Endothelial cell of umbilical vein (primary cell): Measurements from ENCODE around the gene MRPL2. TPM values are rescaled to one million over a fixed set of nuclear protein-coding genes. Genes with fewer than 3 reads are reported as not detected.

ENCODE experiments used
- BruUV-seq: library from RNA; stranded (reverse); fragments of 400-500 nt; replicated peaks from 2 replicates; lab custom pipeline; 2021; lab: Mats Ljungman, UMichigan
- CTCF ChIA-PET: fragments of 300-600, 350-600 bp; sonication (Branson Sonifier 250); formaldehyde crosslinking; loops from one replicate; lab custom pipeline; 2021; ENCODE audit warnings: antibody characterized with exemption, inconsistent platforms; lab: Charles Lee
- POLR2A ChIA-PET: fragments of 300-600, 350-600 bp; sonication (Branson Sonifier 250); formaldehyde crosslinking; loops from one replicate; lab custom pipeline; 2021; ENCODE audit warnings: antibody characterized with exemption, inconsistent platforms; lab: Charles Lee
- DNase-seq: peaks from one replicate; pipeline ENCODE4 v3.0.0-alpha.2; 2011; ENCODE audit warnings: low read depth, low spot score
- FAIRE-seq: peaks from 2 replicates; lab custom pipeline; 2011; peaks lifted over from hg19 to GRCh38; lab: Jason Lieb, UNC
- H2AFZ ChIP-seq: 2 replicates; pipeline ENCODE4 v1.6.0; 2012; ENCODE audit warnings: low read depth, low read length, control low read depth, inconsistent platforms
- H3K27ac ChIP-seq: 2 replicates; pipeline ENCODE4 v1.5.1; 2011; ENCODE audit warnings: low read depth, mild to moderate bottlenecking, control low read depth, low read length, moderate library complexity; ENCODE audit not compliant: insufficient read depth
- H3K27me3 ChIP-seq, 2 experiments: 2 replicates each; pipeline versions ENCODE4 v1.6.0 to v1.6.1; 2011; ENCODE audit warnings: low read length in 2 of 2, mixed read lengths in 1 of 2; ENCODE audit not compliant: control insufficient read depth in 2 of 2, insufficient read depth in 2 of 2
- H3K36me3 ChIP-seq, 2 experiments: 2 replicates in 1 of 2; 3 replicates in 1 of 2; pipeline ENCODE4 v1.5.1; 2011; ENCODE audit warnings: low read length in 2 of 2, mild to moderate bottlenecking in 1 of 2, moderate library complexity in 1 of 2; ENCODE audit not compliant: control insufficient read depth in 2 of 2, insufficient read depth in 2 of 2; ENCODE audit errors: extremely low read depth in 1 of 2
- H3K4me1 ChIP-seq: 3 replicates; pipeline ENCODE4 v1.5.1; 2011; ENCODE audit warnings: mild to moderate bottlenecking, low read length; ENCODE audit not compliant: control insufficient read depth, insufficient read depth; ENCODE audit errors: extremely low read depth
- H3K4me2 ChIP-seq: 2 replicates; pipeline ENCODE4 v1.6.1; 2011; ENCODE audit warnings: low read length, control low read depth, mixed read lengths; ENCODE audit not compliant: insufficient read depth
- H3K4me3 ChIP-seq, 3 experiments: fragments of 200-600 bp in 1 of 3; sonication (generic), shearing (Covaris generic) in 1 of 3; replicated peaks in 1 of 3; 2 replicates each; pipeline ENCODE4 v1.5.1; 2011 to 2016; ENCODE audit warnings: control low read depth in 3 of 3, low read length in 3 of 3, mild to moderate bottlenecking in 2 of 3, inconsistent platforms in 1 of 3, low read depth in 1 of 3, moderate library complexity in 1 of 3; ENCODE audit not compliant: insufficient read depth in 1 of 3
- H3K79me2 ChIP-seq: 2 replicates; pipeline ENCODE4 v1.6.0; 2012; ENCODE audit warnings: low read length, inconsistent platforms; ENCODE audit not compliant: control insufficient read depth, insufficient read depth
- H3K9ac ChIP-seq: replicated peaks from 2 replicates; pipeline ENCODE3; 2011; ENCODE audit warnings: low read length, control low read depth; ENCODE audit not compliant: insufficient read depth; ENCODE audit errors: extremely low read depth
- H3K9me1 ChIP-seq: replicated peaks from 3 replicates; pipeline ENCODE4 v1.6.0; 2011; ENCODE audit warnings: mild to moderate bottlenecking, low read length; ENCODE audit not compliant: control insufficient read depth, insufficient read depth; ENCODE audit errors: extremely low read depth
- H3K9me3 ChIP-seq: replicated peaks from 2 replicates; pipeline ENCODE4 v1.5.1; 2012; ENCODE audit warnings: low read length, inconsistent platforms; ENCODE audit not compliant: control insufficient read depth, insufficient read depth
- H4K20me1 ChIP-seq: replicated peaks from 2 replicates; pipeline ENCODE3; 2011; ENCODE audit warnings: mild to moderate bottlenecking, low read length; ENCODE audit not compliant: control insufficient read depth, insufficient read depth; ENCODE audit errors: extremely low read depth
- CTCF ChIP-seq, 2 donors: IDR thresholded peaks; 1 replicate in 1 of 2; 2 replicates in 1 of 2; pipeline ENCODE4 v1.5.1; 2011; ENCODE audit warnings: low read length in 2 of 2, mild to moderate bottlenecking in 2 of 2, moderate library complexity in 2 of 2, control low read depth in 1 of 2, inconsistent platforms in 1 of 2, low read depth in 1 of 2; ENCODE audit not compliant: insufficient read depth in 1 of 2; ENCODE audit errors: extremely low read depth in 1 of 2
- EZH2 ChIP-seq: IDR thresholded peaks from 2 replicates; pipeline ENCODE4 v1.6.1; 2012; ENCODE audit warnings: borderline replicate concordance, low read depth, mild to moderate bottlenecking, moderate library complexity, low read length, inconsistent platforms; ENCODE audit not compliant: severe bottlenecking
- FOS ChIP-seq: IDR thresholded peaks from 2 replicates; pipeline ENCODE4 v1.6.1; 2011; ENCODE audit warnings: mild to moderate bottlenecking, low read length, moderate library complexity, borderline replicate concordance; ENCODE audit not compliant: insufficient read depth
- JUN ChIP-seq: IDR thresholded peaks from 2 replicates; pipeline ENCODE4 v1.6.1; 2011; ENCODE audit warnings: borderline replicate concordance, low read depth; ENCODE audit not compliant: insufficient read length, insufficient read depth
- MAX ChIP-seq: IDR thresholded peaks from 2 replicates; pipeline ENCODE4 v1.6.1; 2011; ENCODE audit not compliant: insufficient read depth, insufficient read length
- MYC ChIP-seq: IDR thresholded peaks from one replicate; pipeline ENCODE4 v1.6.1; 2011; ENCODE audit warnings: mild to moderate bottlenecking, low read depth, low read length
- POLR2AphosphoS5 ChIP-seq: IDR thresholded peaks from 2 replicates; pipeline ENCODE4 v1.6.1; 2012; ENCODE audit warnings: low read depth, mild to moderate bottlenecking, control low read depth, low read length, moderate library complexity; ENCODE audit not compliant: insufficient read depth
- dilution Hi-C: fragments of 300-500 bp; cut with MboI; formaldehyde crosslinking; loops from one replicate; pipeline ENCODE4 v1.15.0; 2019; ENCODE audit warnings: low sequenced_read_pairs; ENCODE audit not compliant: extremely low pct_ligation_motif_present
- intact Hi-C: fragments of 100-400 bp; cut with micrococcal nuclease; formaldehyde crosslinking; loops from one replicate; pipeline ENCODE4 v1.10.0; 2022
- polyA plus RNA-seq, 4 experiments: library from polyadenylated mRNA; depleted of rRNA in 3 of 4; stranded (reverse) in 3 of 4; unstranded in 1 of 4; fragments of >200 nt; gene quantifications; 2 replicates each; pipeline versions ENCODE4 v1.2.1 to v1.2.3, GENCODE V29; 2011 to 2012; ENCODE audit warnings: missing spikeins in 1 of 4
- total RNA-seq: library from RNA; stranded (reverse); gene quantifications from 2 replicates; pipeline ENCODE4 v1.2.3, GENCODE V29; 2021

MRPL2 gene
- total and polyA plus RNA-seq, 2 donors (not counting 3 experiments of a cell fraction or from before 2014, with no cell fraction given) = 37.6 to 63.6 TPM

GRCh38 chr6:43076464-43077332 lies 17.5 kb upstream of the MRPL2 start:
- H2AFZ ChIP-seq = peak overlapping the region; percentile 91
- intact Hi-C loops (no loop called here), dilution Hi-C loops (no loop called here)
- H3K9ac ChIP-seq = peak overlapping the region; percentile 81
- TF ChIP-seq POLR2AphosphoS5 = no peak
- TF ChIP-seq FOS = no peak
- TF ChIP-seq JUN = no peak
- no peak for TF ChIP-seq EZH2
- no peak for TF ChIP-seq CTCF (IDR thresholded peaks at IDR 0.05; ENCODE audit: extremely low read depth in 1 of 2, insufficient read depth in 1 of 2, low read depth in 1 of 2, low read length in 2 of 2)
- no peak for TF ChIP-seq MYC
- no peak for TF ChIP-seq MAX
- no peak for DNase-seq
- H3K4me1 ChIP-seq = peaks cover 7% of the 10 kb centered on the region
- FAIRE-seq = peak; percentile 70
- ChIA-PET POLR2A (interaction anchor here (0.5 to 1.5 kb wide), 2 partner anchors 17 to 122 kb away, joined by 3 to 4 read pairs; partner anchors contain the start of genes KLC4 and MRPL2), CTCF (interaction anchor here (0.7 to 4.4 kb wide), 5 partner anchors 21 to 66 kb away, joined by 3 to 22 read pairs (median 3); no protein-coding TSS in a partner anchor)
- H3K4me3 ChIP-seq = peak overlapping the region; percentile 57 to 88 (median 74)
- H3K9me1 ChIP-seq = no peaks in the 10 kb centered on the region
- no peaks in the 10 kb centered on the region for H4K20me1 ChIP-seq
- H3K27me3 ChIP-seq = peaks cover 0 to 6% of the 10 kb centered on the region in 2 experiments
- H3K79me2 ChIP-seq = no peaks in the 10 kb centered on the region
- H3K36me3 ChIP-seq = peaks cover 0 to 5% of the 10 kb centered on the region in 2 experiments
- BruUV-seq = TSS peak; percentile 22
- peak overlapping the region; percentile 55 for H3K4me2 ChIP-seq
- peak overlapping the region; percentile 2 for H3K27ac ChIP-seq
- H3K9me3 ChIP-seq = no peaks in the 10 kb centered on the region
